PC-9 (cell line): Measurements from ENCODE around the gene SNTG2. TPM values are rescaled to one million over a fixed set of nuclear protein-coding genes. Genes with fewer than 3 reads are reported as not detected.

ENCODE experiments used
- BruUV-seq: library from RNA; stranded (reverse); fragments of 400-500 nt; replicated peaks from 2 replicates; lab custom pipeline; 2021; lab: Mats Ljungman, UMichigan
- CTCF ChIA-PET: fragments of 300-600 bp; sonication (Branson Sonifier 250); formaldehyde crosslinking; loops from one replicate; lab custom pipeline; 2022; ENCODE audit warnings: antibody characterized with exemption; lab: Charles Lee
- POLR2A ChIA-PET: fragments of 300-600 bp; sonication (Branson Sonifier 250); formaldehyde crosslinking; loops from one replicate; lab custom pipeline; 2022; ENCODE audit warnings: antibody characterized with exemption; ENCODE audit not compliant: unreplicated experiment; lab: Charles Lee
- DNase-seq, 2 experiments: peaks; one replicate each; pipeline versions ENCODE4 v3.0.0 to v3.0.0-alpha.2; 2015 to 2022; ENCODE audit warnings: mixed read lengths in 1 of 2
- H2AFZ ChIP-seq: fragments of 200-600 bp; sonication (generic); 2 replicates; pipeline ENCODE4 v1.8.1; 2017; ENCODE audit warnings: antibody characterized with exemption
- H3F3A ChIP-seq: fragments of 200-600 bp; sonication (generic); 2 replicates; pipeline ENCODE4 v1.8.1; 2017; ENCODE audit warnings: antibody characterized with exemption, mild to moderate bottlenecking, low read depth; ENCODE audit not compliant: insufficient read depth
- H3K27ac ChIP-seq: fragments of 200-600 bp; sonication (generic); 2 replicates; pipeline ENCODE4 v1.6.1; 2016; ENCODE audit warnings: mixed run types
- H3K27me3 ChIP-seq: fragments of 200-600 bp; sonication (generic); 2 replicates; pipeline ENCODE4 v1.6.1; 2016; ENCODE audit warnings: low read depth, mixed run types; ENCODE audit not compliant: insufficient read depth
- H3K36me3 ChIP-seq: fragments of 200-600 bp; sonication (generic); 2 replicates; pipeline ENCODE4 v1.6.1; 2016; ENCODE audit warnings: low read depth, mixed run types
- H3K4me1 ChIP-seq: fragments of 200-600 bp; sonication (generic); replicated peaks from 2 replicates; pipeline ENCODE4 v1.6.1; 2016; ENCODE audit warnings: mixed run types; ENCODE audit not compliant: insufficient read depth
- H3K4me2 ChIP-seq: fragments of 200-600 bp; sonication (generic); 2 replicates; pipeline ENCODE4 v1.6.1; 2017; ENCODE audit warnings: mixed run types
- H3K4me3 ChIP-seq: fragments of 200-600 bp; sonication (generic); 2 replicates; pipeline ENCODE4 v1.6.1; 2016; ENCODE audit warnings: mixed run types
- H3K79me2 ChIP-seq: fragments of 200-600 bp; sonication (generic); 2 replicates; pipeline ENCODE4 v1.6.1; 2017; ENCODE audit warnings: low read depth, mixed run types
- H3K9me2 ChIP-seq: fragments of 200-600 bp; sonication (generic); 2 replicates; pipeline ENCODE4 v1.8.1; 2017; ENCODE audit warnings: mild to moderate bottlenecking; ENCODE audit not compliant: insufficient read depth
- H3K9me3 ChIP-seq: fragments of 200-600 bp; sonication (generic); 2 replicates; pipeline ENCODE4 v1.8.1; 2016; ENCODE audit warnings: low read depth; ENCODE audit not compliant: insufficient read depth
- H4K20me1 ChIP-seq: fragments of 200-600 bp; sonication (generic); 2 replicates; pipeline ENCODE4 v1.8.1; 2017; ENCODE audit not compliant: insufficient read depth
- CTCF ChIP-seq: fragments of 200-600 bp; sonication (generic); conservative IDR thresholded peaks from 2 replicates; pipeline ENCODE4 v1.6.1; 2017; ENCODE audit warnings: mixed run types, antibody characterized with exemption, mild to moderate bottlenecking, moderate library complexity
- EZH2 ChIP-seq: fragments of 200-600 bp; sonication (generic); IDR thresholded peaks from 2 replicates; pipeline ENCODE4 v1.8.0; 2017; ENCODE audit warnings: antibody characterized with exemption, low read depth
- intact Hi-C: fragments of 100-400 bp; cut with micrococcal nuclease; formaldehyde crosslinking; loops from one replicate; pipeline ENCODE4 v1.10.0; 2022; ENCODE audit not compliant: unreplicated experiment
- total RNA-seq: library from RNA; stranded (reverse); gene quantifications from 2 replicates; pipeline ENCODE4 v1.2.3, GENCODE V29; 2021

The SNTG2 gene
- total RNA-seq, 1 experiment from 2014 or later: not detected

DNA sequence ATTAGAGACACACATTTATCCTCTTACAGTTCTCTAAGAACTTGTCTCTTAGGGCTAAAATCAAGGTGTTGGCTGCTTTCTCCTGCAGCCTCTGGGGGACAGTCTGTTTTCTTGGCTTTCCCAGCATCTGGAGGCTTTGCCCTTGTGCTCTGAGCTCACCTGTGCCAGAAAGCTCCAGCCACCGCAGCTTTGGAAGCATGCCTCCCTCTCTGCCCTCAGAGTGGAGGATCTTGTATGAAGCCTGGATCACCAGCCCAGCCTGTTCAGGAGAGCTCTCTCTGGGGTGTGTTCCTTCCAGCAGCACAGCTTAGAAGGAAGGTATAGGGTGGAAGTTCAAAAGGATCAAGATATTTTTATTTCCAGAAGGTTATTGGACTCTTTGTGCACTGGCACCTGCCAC, 409.5 kb downstream of the SNTG2 start:
- no peaks in the 10 kb centered on the region; the same call in 1 of the 2 replicates for H3K9me2 ChIP-seq
- H3K79me2 ChIP-seq: no peaks in the 10 kb centered on the region
- CTCF ChIA-PET: no interaction called here
- peaks cover 39% of the 10 kb centered on the region for H3K27me3 ChIP-seq
- no peak overlapping the region for H3K4me3 ChIP-seq
- no peak overlapping the region for H3K4me2 ChIP-seq
- H3K9me3 ChIP-seq: no peaks in the 10 kb centered on the region
- no peaks in the 10 kb centered on the region for H3K4me1 ChIP-seq
- intact Hi-C loops: no loop called here
- H4K20me1 ChIP-seq: no peaks in the 10 kb centered on the region
- TF ChIP-seq CTCF: no peak
- TF ChIP-seq EZH2: no peak
- DNase-seq: no peak
- no TSS peak for BruUV-seq
- H2AFZ ChIP-seq: no peak overlapping the region
- H3K36me3 ChIP-seq: no peaks in the 10 kb centered on the region
- no peak overlapping the region for H3K27ac ChIP-seq
- H3F3A ChIP-seq: no peaks in the 10 kb centered on the region
- POLR2A ChIA-PET: no interaction called here

DNA sequence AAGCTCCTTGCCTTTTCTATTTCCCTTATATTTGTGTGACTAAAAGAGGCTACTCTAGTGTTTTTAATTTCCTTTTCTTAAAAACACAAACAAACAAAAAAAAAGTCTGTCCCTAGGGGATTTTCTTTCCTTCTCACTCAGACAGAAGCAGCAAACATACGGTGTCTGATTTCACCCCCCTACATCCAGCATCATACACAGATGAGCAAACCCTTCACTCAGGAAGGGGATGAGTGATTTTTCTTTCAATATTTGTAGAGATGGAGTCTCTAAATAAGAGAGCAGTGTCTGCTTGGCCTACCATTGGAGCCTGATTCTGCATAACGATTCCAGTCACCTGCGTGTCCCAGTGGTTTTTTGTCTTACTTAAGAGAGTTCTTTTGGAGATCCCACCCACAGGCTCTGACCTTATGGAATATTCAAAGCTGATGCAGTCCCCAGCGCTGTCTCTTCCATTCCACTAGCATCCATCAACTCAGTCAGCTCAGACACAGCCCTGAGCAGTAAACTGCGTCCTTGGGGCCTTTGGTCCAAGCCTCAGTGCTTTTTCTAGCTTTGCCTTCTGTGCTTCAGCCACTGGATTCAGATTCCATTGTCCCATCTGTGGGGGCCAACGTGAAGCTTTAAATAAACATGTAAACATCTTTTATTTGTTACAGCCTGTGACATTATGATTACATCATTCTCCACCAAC, 410.1 kb downstream of the SNTG2 start:
- Histone ChIP-seq H3K4me1 (no peaks in the 10 kb centered on the region), H3K9me2 (no peaks in the 10 kb centered on the region; the same call in 1 of the 2 replicates), H3K36me3 (no peaks in the 10 kb centered on the region), H3K27me3 (peaks cover 39% of the 10 kb centered on the region), H3K9me3 (no peaks in the 10 kb centered on the region), H4K20me1 (no peaks in the 10 kb centered on the region), H3K27ac (no peak overlapping the region), H3F3A (no peaks in the 10 kb centered on the region), H3K79me2 (no peaks in the 10 kb centered on the region), H3K4me2 (no peak overlapping the region), H3K4me3 (no peak overlapping the region), H2AFZ (no peak overlapping the region)
- TF ChIP-seq EZH2 (no peak), CTCF (no peak)
- POLR2A ChIA-PET: no interaction called here
- DNase-seq: no peak
- CTCF ChIA-PET: no interaction called here
- no TSS peak for BruUV-seq
- intact Hi-C loops: no loop called here

DNA sequence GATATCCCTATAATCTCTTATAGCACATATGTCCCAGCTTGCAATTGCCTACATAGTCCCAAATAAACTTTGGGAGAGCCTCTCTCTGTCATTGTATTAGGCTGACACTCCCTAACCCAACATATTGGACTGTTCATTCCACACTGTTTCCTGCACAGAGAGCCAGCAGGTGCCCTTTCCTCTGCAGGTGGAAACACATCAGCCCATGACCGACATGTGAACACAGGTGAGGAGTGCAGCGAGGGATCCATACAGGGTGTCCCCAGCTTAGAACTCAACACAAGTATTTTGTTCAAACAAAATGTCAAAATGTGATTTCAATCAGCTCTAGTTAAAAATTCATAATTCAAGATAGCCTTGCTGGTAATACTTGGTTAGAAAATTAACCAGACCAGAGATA, 412.7 kb downstream of the SNTG2 start:
- no peaks in the 10 kb centered on the region; the same call in none of the 2 replicates for H3K9me2 ChIP-seq
- H3K27ac ChIP-seq: no peak overlapping the region
- no peak overlapping the region for H3K4me2 ChIP-seq
- no peak overlapping the region for H2AFZ ChIP-seq
- H3K36me3 ChIP-seq: no peaks in the 10 kb centered on the region
- no peaks in the 10 kb centered on the region for H4K20me1 ChIP-seq
- H3K9me3 ChIP-seq: no peaks in the 10 kb centered on the region
- TF ChIP-seq CTCF (no peak), EZH2 (no peak)
- H3K4me3 ChIP-seq: no peak overlapping the region
- intact Hi-C loops: no loop called here
- POLR2A ChIA-PET: no interaction called here
- no peaks in the 10 kb centered on the region for H3K79me2 ChIP-seq
- no TSS peak for BruUV-seq
- H3K4me1 ChIP-seq: no peaks in the 10 kb centered on the region
- DNase-seq: no peak
- H3F3A ChIP-seq: no peaks in the 10 kb centered on the region
- peaks cover 51% of the 10 kb centered on the region for H3K27me3 ChIP-seq
- CTCF ChIA-PET: no interaction called here
